Measurements from ENCODE around the gene GAK. TPM values are rescaled to one million over a fixed set of nuclear protein-coding genes. Genes with fewer than 3 reads are reported as not detected.

The GAK gene
- total RNA-seq, 4 donors from 2014 or later, result 70.1 to 95.3 (median 78.1) TPM

DNA sequence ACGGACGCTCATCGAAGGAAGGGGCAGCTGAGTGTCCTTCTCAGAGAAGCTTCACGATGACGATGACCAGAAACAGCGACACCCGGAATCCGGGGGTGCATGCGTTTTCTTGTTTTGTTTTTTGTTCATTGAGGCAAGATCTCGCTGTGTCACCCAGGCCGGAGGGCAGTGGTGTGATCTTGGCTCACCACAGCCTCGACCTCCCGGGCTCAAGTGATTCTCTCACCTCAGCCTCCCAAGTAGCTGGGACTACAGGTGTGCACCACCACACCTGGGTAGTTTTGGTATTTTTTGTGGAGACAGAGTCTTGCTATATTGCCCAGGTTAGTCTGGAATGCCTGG, 21.4 kb upstream of the GAK start:
- WGBS, 2 donors (ENCODE audit: low coverage in 1 of 2), result 93% methylated on average over 3 to 5 of the region's 13 CpGs
- no peaks in the 10 kb centered on the region for H3K4me1 ChIP-seq
- no peak overlapping the region for H3K4me3 ChIP-seq
- H3K27me3 ChIP-seq, result no peaks in the 10 kb centered on the region
- H3K27ac ChIP-seq, result no peak overlapping the region
- H3K9me3 ChIP-seq, result no peaks in the 10 kb centered on the region
- ATAC-seq, result no peak
- peaks cover 0 to 78% of the 10 kb centered on the region in 2 donors for H3K36me3 ChIP-seq
- TF ChIP-seq POLR2A (IDR thresholded peaks at IDR 0.05) (no peak), CTCF (IDR thresholded peaks at IDR 0.05) (no peak)

DNA sequence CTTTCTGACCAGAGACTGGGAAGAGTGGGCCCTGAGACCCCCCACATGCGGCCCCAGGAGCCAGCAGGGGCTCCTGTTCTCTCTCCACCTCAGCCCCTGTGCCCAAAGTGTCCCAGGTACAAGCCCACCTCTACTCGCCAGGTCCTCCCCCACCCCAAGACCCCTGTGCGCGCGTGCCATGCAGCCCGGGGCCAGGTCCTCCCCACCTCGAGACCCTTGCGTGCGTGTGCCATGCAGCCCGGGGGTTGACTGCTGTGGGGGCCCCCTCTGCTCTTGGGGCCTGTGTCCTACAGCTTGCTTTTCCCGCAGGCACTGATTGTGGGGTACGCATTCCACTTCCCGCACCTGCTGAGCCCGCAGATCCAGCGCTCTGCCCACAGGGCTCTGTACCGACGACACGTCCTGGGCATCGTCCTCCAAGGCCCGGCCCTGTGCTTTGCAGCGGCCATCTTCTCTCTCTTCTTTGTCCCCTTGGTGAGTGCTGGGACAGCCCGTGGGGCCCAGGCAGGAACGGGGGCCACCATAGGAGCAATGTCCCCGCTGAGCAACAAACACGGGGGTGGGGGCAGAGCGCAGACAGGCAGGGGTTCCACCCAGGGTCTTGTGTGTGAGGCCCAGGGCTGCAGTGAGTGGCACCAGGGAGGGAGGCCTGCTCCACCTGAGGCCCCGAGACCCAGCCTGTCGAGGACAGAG, 20.9 kb upstream of the GAK start:
- no peak for TF ChIP-seq CTCF (IDR thresholded peaks at IDR 0.05)
- no peak for TF ChIP-seq POLR2A (IDR thresholded peaks at IDR 0.05)
- no peak for TF ChIP-seq EP300 (IDR thresholded peaks at IDR 0.05)
- no peak for TF ChIP-seq POLR2AphosphoS5 (IDR thresholded peaks at IDR 0.05)
- H3K27me3 ChIP-seq, result no peaks in the 10 kb centered on the region
- peaks cover 0 to 73% of the 10 kb centered on the region in 2 donors for H3K36me3 ChIP-seq
- 90 to 93% methylated on average over 2 to 10 of the region's 28 CpGs for WGBS, 2 donors (ENCODE audit: low coverage in 1 of 2)
- ATAC-seq, result no peak
- no peak overlapping the region for H3K4me3 ChIP-seq
- no peaks in the 10 kb centered on the region for H3K9me3 ChIP-seq
- no peaks in the 10 kb centered on the region for H3K4me1 ChIP-seq
- H3K27ac ChIP-seq, result no peak overlapping the region

DNA sequence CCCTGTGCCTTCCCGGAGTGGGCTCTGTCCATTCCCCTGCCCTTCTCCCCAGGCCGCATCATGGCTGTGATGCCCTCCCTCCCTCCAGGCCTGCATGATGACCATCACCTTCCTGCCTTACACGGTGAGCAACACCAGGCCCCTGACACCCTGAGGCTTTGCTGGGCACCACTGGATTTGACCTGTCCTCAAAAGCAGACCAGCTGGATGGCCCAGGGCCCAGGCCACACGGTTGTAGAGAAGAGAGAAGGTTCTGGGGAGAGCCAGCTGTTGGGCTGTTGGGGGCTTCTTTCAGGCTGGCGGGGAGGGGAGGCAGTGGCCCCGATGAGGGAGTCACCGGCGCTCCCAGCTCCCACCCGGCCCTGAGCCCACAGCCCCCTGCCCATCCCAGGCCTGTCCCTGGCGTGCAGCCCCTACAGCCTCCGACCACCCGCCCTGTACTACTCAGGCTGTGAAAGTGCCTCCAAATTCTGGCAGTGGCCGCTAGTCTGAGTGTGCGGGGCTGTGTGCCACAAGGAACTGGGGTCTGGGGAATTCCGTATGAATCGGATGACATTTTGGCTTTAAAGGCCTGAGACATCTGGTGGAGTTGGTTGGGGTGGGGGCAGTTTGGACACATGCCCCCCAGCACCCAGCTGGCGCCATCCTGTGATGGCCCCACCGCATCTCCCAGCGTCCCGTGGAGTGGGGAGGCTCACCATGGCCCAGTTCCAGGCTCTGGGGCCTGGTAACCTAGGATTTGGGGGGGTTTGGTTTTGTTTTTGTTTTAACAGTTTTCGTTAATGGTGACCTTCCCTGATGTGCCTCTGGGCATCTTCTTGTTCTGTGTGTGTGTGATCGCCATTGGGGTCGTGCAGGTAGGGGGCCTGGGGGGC, 19.7 kb upstream of the GAK start:
- TF ChIP-seq POLR2A (IDR thresholded peaks at IDR 0.05) (no peak), EP300 (IDR thresholded peaks at IDR 0.05) (no peak), POLR2AphosphoS5 (IDR thresholded peaks at IDR 0.05) (no peak), CTCF (IDR thresholded peaks at IDR 0.05) (no peak)
- WGBS, 2 donors (ENCODE audit: low coverage in 1 of 2), result 86% methylated on average over 6 of the region's 23 CpGs; no CpG with 5 or more reads in 1 of the 2 donors
- H3K4me3 ChIP-seq, result no peak overlapping the region
- H3K27ac ChIP-seq, result no peak overlapping the region
- no peaks in the 10 kb centered on the region for H3K27me3 ChIP-seq
- no peaks in the 10 kb centered on the region for H3K9me3 ChIP-seq
- H3K36me3 ChIP-seq, result peaks cover 0 to 61% of the 10 kb centered on the region in 2 donors
- ATAC-seq, result no peak
- peaks cover 0 to 2% (median 0%) of the 10 kb centered on the region in 3 donors for H3K4me1 ChIP-seq

DNA sequence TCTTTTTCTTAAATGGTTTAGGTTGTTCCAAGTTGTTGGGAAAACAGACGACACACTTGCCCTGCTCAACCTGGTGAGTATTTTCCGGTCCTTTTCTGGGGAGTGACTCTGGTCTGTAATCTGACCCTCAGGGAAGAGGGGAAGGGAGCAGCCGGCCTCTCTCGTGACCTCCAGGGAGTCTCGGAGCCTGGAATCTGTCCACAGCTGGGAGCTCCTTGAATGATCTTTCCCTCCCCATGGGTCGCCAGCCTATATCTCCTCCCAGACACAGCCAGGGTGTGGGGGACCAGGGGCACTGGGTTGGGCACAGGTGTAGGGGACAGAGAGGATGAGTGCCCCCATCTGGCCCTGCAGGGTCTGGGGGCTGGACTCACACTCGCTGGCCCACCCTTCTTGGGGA, 19.1 kb upstream of the GAK start:
- TF ChIP-seq CTCF (IDR thresholded peaks at IDR 0.05) (no peak), EP300 (IDR thresholded peaks at IDR 0.05) (no peak), POLR2A (IDR thresholded peaks at IDR 0.05) (no peak), POLR2AphosphoS5 (IDR thresholded peaks at IDR 0.05) (no peak)
- H3K27ac ChIP-seq, result no peak overlapping the region
- H3K4me1 ChIP-seq, result peaks cover 0 to 9% (median 0%) of the 10 kb centered on the region in 3 donors
- H3K4me3 ChIP-seq, result no peak overlapping the region
- no peaks in the 10 kb centered on the region for H3K9me3 ChIP-seq
- H3K36me3 ChIP-seq, result peaks cover 0 to 55% of the 10 kb centered on the region in 2 donors
- no peak for ATAC-seq
- 70 to 73% methylated on average over 2 to 4 of the region's 7 CpGs for WGBS, 2 donors (ENCODE audit: low coverage in 1 of 2)
- H3K27me3 ChIP-seq, result no peaks in the 10 kb centered on the region

Measured in gastroesophageal sphincter (tissue), 4 donors.